HG02970 (cell line): Measurements from ENCODE around the gene CHID1.
A peak's percentile ranks its signal among the peaks of the same experiment; 100 is the strongest.

Experiments used
- ATAC-seq: cut with Tn5 transposase; IDR thresholded peaks from one replicate; pipeline ENCODE4 v1.9.1; 2021; ENCODE audit warnings: mild to moderate bottlenecking, moderate library complexity, moderate number of reproducible peaks; ENCODE audit not compliant: unreplicated experiment, low FRiP score

The CHID1 gene

DNA sequence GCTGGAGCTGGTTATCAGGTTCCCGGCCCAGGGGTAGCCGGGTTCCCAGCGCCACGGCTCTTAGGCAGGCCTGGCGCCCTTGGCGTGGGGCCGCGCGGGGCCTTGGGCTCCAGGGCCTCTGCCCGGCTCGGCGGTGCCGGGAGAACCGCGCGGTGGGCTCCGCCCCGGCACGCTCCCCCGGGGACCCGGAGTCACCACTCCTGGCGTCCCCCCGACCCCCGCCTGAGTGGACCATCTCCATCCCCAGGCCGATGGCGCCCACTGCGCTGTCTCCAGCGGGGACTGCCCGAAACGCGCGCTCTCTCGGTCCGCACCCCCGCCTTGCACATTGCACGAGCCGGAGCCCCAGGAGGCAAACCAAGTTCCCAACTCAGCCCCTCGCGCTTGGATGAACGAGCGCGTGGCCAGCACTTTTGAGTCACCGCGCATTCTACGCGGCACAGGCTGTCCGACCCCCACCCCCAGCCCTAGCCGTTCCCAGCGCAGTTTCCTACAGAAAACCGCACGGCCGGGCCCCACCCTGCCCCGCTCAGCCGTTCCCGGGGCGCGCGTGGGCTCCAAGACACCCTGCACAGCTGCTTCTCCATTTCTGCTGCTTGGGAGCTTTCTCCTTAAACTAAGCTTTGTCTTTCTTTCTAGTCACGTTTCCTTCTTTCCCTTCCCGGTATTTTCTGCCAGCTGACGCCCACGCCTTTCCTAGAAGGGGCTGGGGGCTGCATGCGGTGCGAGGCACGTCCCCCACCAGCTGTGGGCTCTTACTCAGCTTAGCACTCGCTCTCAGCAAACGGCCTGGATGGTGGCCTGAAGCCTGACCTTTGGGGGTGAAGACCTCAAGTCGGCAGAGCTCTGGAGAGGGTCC lies 650 bp upstream of the CHID1 start:
- ATAC-seq: no peak

DNA sequence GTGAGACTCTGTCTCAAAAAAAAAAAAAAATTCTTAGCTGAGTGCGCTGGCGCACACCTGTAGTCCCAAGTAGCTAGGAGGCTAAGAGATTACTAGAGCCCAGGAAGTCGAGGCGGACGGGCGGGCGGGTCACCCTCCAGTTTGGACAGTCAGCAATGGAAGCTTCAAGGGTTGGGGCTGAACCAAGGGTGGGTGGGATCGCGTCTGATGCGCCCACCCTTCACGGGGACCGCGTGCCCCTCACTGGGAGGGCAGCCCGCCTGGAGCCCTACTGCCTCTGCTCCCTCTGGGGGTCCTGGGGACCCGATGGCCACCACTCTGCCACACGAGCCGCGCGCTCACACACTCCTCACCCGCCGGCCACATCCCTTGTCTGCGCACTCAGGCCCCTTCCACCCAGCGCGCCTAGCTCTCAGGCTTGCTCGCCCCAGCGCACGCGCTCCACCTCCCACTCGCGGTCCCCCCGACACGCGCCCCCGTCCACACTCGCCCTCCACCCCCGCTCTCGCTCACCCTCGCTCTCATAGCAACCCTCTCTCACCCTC lies 494 bp downstream of the CHID1 start:
- peak; percentile 1 for ATAC-seq

DNA sequence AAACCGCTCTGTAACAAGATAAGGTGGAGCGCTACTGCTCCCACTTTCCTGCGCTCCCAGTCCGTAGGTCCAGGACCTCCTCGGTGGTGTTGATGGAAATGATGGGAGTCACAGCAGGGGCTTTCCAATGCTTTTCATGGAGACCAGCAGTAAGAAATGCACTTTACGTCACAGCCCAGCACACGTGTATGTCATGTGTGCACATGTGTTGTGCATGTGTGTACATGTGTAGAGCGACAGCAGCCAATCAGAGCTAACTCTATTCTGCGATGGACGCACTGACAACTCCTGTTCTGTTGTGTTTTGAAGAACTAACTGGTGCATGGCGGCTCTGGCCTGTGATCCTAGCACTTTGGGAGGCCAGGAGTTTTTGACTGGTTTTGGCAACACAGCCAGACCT lies 1.2 kb downstream of the CHID1 start:
- no peak for ATAC-seq

DNA sequence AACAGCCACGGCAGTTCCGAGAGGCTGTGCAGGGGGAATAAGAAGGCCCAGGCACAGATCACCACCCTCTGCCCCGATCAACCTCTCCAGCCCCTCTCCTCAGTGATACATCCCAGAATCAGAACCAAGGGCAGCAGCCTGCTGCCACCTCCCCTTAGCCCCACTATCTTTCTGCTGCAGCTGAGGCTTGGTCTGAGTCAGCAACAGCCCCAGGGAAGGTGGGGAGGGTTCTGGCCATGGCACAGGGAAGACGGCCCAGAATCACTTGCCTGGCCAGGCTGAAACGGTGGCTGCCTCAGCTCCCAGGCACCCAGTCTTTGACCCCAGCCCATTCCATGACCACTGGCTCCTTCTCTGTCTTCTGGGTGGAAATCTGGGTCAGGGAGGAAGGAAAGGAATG lies 2.3 kb downstream of the CHID1 start:
- no peak for ATAC-seq

DNA sequence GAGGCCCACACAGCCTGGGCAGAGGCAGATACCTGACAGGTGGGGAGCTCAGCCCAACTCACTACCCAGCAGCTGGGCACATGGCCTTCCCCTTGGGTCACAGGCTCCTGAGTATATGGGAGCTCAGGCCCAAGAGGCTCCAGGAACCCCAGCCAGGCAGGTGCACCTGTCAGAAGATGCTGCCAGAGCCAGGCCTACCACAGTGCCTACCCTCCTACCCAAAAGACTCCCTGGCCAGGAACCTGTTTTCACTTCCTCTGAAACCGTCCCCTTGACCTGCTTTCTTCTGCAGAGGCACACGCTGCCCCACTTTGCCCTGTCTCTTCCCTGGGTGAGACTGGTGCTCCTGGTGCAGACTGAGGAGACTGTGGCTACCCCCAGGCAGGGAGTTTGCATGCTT lies 2.9 kb downstream of the CHID1 start:
- ATAC-seq: no peak

DNA sequence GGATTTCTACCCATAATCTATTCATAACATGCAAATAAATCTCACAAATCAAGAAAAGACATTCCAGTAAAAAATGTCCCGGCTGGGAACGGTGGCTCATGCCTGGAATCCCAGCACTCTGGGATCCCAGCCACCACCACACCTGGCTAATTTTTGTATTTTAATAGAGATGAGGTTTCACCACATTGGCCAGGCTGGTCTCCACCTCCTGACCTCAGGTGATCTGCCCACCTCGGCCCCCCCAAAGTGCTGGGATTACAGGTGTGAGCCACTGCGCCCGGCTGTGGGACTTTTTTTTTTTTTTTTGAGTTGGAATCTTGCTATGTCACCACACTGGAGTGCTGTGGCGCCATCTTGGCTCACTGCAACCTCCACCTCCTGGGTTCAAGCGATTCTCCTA lies 4.7 kb downstream of the CHID1 start:
- no peak for ATAC-seq

DNA sequence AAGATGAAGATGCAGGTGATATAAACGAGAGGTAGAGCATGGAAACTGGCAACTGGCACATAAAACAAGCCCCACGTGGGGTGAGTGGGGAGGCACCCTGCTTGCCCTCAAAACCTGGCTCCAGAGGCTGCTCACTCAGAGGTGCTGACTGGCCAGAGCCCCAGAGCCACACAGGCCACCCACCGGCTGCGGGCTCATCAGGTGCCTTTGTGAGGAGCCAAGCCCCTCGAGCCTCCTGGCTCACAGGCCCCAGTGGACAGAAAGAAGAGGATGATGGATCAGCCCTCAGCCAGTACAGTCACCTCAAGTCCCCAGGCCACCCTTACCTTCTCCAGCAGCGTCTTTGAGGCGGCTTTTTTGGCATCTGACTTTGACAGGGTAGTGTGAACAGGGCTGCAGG lies 6.2 kb downstream of the CHID1 start:
- ATAC-seq: no peak

DNA sequence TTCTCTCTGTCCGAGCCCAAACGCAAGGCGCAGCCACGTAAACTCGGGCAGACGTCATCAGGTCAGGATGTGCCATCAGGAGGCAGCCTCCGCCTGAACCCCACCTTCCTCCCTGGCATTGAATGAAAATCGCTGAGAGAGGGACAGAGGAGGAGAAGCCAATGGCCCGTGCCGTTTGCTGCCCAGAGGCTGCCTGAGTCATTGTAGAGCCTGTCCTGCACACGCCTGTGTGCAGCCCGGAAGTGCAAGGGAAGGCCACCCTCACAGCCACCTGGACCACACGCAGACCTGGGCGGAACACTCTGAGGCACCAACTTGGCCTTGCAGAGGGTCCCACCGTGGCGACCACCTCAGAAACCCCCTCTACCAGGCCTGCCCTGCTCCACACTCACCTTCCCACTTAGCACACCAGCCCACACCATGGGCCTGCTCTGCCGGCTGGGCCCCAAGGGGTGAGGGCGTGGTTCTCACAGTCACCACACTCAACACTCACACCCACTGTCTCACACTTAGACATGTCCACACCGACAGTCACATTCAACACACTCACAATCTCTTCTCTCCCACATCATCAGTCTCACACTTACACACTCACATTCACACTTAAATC lies 9.1 kb downstream of the CHID1 start:
- ATAC-seq: no peak

DNA sequence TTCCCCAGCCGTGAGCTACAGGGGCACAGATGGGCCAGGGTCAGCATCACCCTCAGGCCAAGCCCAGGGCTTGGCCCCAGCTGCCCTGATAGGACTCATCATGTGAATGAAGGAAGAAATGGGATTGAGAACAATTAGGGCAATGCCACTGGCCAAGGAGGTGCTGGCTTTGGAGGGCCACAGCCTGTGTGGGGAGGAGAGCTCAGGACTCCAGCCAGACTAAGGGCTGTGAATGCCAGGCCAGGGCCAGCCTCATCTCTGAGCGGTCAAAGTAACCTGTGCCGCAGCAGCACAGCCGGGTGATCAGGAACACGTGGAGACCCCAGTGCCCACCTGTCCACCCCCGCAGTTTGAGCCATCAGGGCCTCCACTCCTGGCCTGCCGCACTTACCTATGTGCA lies 10.1 kb downstream of the CHID1 start:
- ATAC-seq: no peak

DNA sequence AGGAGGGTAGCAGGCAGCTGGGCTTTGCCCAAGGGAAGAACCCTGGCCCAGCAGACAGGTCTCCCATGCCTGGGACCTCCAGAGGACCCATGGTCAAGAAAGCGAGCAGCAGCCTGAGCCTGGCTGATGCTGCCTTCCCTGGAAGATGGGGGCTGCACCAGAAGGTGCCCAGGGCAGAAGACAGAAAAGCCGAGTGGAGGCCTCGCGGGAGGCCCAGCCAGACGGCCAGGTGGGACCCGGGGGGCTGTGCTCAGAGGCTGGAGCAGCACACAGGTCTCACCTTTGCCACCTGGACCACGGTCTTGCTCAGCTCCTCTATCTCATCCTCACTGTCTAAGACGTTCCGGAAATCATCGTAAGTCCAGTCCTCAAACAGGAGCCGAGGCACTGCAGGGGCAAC lies 10.9 kb downstream of the CHID1 start:
- no peak for ATAC-seq

DNA sequence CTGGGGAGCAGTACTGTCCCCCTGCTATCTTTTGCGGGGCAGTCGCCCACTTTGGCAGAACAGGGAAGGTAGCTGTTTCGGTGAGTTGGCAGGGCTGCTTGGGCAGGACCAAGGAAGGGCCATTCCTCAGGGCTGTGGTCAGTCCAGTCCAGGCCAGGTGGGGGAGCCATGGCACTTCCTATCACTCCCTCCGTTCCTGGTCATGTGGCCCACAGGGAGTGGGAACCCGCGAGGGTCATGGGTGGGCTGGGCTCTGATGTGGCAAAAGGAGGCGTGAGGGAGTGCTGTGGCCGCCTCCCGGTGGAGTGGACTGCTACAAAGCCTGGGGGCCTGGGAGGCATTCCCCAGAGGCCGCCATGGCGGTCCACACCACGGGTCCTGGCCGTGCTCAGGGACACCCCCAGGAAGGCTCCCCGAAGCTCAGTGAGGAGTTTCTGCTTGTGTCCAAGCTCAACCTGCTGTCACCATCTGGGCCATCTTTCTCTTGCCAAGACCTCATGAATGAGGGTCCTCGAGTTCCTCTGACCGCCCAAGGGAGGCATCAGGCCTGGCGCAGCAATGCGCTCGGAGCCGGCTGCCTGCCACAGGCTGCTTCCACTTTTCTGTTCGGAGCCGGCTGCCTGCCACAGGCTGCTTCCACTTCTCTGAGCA lies 11.9 kb downstream of the CHID1 start:
- no peak for ATAC-seq

DNA sequence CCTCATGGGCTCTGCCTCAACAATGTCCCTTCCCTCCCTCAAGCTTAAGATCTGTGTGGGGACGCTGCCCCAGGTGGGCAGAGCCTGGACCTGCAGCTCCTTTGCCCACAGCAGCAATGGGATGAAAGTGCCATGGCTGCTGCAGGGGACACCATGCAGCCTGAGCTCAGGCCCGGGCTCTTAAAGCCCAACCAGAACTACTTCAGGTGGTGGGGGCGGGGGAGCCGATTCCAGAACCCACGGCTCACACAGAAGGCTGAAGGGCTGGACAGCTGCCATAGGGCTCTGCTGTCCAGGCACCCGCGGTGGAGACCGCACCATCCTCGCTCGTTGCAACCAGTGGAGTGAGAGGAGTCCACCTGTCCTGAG lies 12.5 kb downstream of the CHID1 start:
- no peak for ATAC-seq

DNA sequence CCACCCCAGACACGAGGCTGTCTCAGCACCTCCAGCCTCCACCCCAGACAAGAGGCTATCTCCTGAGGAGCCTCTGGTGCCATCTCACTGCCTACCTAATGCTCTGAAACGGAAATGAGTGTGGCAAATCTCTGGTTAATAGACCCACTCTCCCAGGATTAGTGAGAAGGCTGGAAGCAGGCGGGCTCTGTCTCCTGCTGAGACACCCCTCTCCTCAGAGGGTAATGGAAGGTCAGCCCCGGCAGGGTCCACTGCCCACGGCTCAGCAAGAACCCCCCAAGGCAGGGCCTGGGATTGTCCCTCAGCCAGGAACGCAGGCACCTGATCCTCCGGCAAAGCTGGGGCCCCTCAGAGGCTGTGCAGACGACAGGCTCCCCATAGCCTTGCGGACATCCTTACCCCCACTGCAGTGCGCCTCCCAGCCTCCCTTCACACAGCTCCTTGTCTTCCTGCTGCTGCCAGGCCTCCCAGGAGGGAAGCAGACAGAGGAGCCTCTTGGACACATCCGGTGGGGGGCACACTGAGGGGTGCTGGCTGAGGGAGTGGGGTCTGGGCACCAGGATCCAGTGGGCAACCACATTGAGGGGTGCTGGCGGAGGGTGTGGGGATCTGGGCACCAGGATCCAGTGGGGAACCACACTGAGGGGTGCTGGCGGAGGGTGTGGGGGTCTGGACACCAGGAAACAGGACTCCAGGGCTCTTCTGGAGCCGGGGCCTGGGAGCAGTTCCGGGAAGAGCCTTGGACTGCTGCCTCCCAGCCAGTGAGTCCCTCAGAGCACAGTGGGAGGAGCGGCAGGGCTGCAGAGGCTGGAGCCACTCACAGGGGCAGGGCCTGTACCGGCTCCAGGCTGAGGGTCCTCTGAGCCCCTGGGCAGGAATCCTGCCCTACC lies 13.1 kb downstream of the CHID1 start:
- no peak for ATAC-seq

DNA sequence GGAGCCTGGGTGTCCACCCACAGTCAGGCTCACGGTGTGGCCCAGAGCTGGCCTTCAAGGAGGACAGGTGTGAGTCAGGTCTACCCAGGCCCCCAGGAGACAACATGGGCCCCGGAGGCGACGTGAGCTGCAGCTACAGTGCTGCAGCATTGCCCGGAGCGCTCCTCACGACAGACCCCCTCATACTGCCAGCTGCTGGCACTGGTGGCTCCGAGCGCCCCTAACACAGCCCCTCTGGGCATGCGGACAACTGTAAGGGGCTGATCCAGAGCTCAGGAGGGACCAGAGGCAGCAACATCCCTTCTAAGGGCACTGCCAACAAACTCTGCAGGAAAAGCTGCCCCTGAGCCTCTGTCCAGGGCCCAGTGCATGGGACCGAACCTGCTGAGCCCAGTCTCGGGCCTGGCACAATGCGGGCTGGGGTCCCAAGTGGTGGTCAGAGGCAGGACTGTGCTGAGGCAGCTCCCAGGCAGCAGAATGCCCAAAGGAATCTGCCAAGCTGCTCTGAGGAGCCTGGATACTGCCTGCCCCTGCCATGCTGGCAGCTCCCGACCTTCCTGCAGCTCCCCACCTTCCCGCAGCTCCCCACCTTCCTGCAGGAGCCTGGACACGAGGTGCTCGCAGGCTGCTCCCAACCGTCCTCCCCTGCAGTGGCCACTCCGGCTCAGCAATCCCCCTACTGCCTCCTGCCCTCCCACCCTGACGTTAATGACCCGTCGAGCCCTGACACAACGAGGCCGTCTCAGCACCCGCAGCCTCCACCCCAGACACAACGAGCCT lies 15.1 kb downstream of the CHID1 start:
- ATAC-seq: no peak

DNA sequence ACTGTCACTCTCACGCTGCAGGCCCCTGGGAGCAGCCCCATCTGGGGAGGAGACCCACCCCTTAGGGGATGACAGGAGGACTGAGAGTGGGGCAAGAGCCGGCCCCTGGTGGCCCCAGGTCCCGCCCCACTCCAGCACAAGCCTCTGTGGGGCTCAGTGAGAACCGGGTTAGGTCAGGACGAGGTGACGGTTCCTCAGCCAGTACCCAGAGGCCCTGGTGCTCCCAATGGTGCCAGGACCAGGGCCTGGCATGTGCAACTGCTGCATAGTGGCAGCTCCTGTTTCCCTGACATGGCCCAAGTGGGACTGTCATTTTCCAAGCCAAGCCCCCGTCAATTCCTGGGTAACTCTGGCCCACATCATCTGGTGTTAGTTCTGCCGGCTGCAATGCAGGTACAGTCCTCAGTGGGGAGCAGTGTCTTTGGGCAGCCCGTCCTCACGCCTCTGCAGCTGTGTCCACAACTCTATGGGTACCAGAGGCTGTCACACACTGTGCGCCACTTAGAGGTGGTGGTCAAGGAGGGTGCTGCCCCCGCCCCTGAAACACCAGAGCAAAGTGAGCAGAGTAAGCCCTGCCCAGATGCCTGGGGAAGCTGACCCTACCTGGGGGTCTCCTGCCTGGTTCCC lies 15.9 kb downstream of the CHID1 start:
- ATAC-seq: no peak

DNA sequence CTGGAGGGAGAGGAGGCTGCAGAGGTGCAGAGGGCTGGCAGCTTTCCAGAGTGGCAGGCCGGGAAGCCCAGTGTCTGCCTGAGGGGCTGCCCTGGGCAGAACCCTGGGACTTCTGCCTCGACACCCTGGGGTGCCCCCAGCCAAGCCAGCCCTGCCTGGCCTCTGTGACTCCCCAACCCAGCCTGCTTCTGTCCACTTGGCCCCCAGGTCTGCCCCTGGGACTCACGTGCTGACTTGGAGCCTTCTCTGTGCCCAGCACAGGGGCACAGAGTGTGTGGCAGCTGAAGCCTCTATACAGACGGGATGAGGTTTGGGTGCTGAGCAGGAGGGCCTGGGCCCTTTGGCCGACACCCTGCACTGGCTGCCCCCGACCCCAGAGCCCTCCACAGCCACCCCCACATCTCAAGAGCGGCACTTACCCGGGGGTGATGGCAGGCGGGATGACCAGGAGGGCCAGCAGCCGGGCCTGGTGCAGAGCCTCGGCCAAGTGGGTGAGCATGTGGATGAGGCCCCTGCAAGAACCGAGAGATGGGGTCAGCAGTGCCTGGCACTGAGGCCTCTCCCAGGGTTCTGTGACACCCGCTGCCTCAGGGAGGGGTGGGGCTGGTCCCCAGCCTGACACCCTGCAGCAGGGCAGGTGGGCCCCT lies 17.5 kb downstream of the CHID1 start:
- ATAC-seq: no peak

DNA sequence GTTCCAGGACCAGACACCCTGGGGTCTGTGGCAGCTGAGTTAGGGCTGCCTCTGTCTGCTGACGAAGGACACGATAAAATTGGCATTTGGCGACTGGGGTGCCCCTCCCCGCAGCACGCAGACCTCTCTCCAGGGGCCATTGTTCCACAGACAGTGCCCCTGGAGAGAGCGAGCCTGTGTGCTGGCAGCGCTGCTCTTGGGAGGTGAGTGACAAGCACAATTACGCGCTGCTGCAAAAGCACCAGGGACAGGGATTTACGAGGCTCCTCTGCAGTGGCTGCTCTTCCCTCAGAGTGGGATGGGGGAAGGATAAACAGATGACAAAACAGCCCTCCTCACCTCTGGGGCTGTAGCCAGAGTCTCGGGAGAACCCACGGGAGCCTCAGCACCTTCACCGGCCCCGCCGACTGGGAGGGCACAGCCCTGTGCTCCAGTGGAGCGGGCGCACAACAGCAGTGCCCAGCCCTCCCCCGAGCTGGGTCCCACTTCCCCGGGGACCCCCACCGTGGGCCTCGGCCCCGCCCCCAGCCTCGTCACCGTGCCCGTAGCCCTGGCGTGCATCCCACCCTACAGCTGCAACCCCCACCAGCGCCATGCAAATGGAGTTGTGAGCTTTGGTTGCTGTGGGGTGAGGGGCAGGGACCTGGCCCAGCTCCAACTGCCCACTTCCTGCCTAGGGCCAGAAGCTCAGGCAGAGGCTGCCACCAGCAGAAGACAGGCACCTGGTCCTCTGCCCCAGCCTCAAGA lies 19.6 kb downstream of the CHID1 start:
- ATAC-seq: no peak
